ENCODE data around the gene RALGPS1. TPM values are rescaled to one million over a fixed set of nuclear protein-coding genes. Genes with fewer than 3 reads are reported as not detected.
A peak's percentile ranks its signal among the peaks of the same experiment; 100 is the strongest.

RALGPS1 gene
- total RNA-seq, 6 donors from 2014 or later: 12.3 to 52.4 (median 17.1) TPM

- Histone ChIP-seq H3K27ac (no peak overlapping the region), H3K4me1 (peaks cover 0 to 4% (median 2%) of the 10 kb centered on the region in 4 donors), H3K9me3 (no peaks in the 10 kb centered on the region), H3K27me3 (no peaks in the 10 kb centered on the region), H3K36me3 (no peaks in the 10 kb centered on the region), H3K4me3 (no peak overlapping the region)
- TF ChIP-seq CTCF (IDR thresholded peaks at IDR 0.05) (no peak), POLR2AphosphoS5 (IDR thresholded peaks at IDR 0.05) (no peak), POLR2A (IDR thresholded peaks at IDR 0.05) (no peak), EP300 (IDR thresholded peaks at IDR 0.05) (no peak)
- ATAC-seq (ENCODE audit: low FRiP score in 2 of 2) (peak in 1 of 2 donors; percentile 51), DNase-seq (no peak)
These were observed 119.2 kb downstream of the RALGPS1 start for GRCh38 chr9:127033789-127034188.

- TF ChIP-seq CTCF (IDR thresholded peaks at IDR 0.05) (no peak), POLR2AphosphoS5 (IDR thresholded peaks at IDR 0.05) (no peak), EP300 (IDR thresholded peaks at IDR 0.05) (no peak), POLR2A (IDR thresholded peaks at IDR 0.05) (no peak)
- Histone ChIP-seq H3K4me3 (no peak overlapping the region), H3K27me3 (no peaks in the 10 kb centered on the region), H3K4me1 (peaks cover 0 to 4% (median 2%) of the 10 kb centered on the region in 4 donors), H3K36me3 (no peaks in the 10 kb centered on the region), H3K27ac (peak overlapping the region in 3 of 4 donors; percentile 21 to 55 (median 36)), H3K9me3 (no peaks in the 10 kb centered on the region)
- ATAC-seq (ENCODE audit: low FRiP score in 2 of 2) (no peak), DNase-seq (no peak)
- 100% methylated on average over 1 of the region's 1 CpG for WGBS, 2 donors
These were observed 120.1 kb downstream of the RALGPS1 start for GRCh38 chr9:127034691-127035090.

GRCh38 chr9:127035423-127035822, 120.8 kb downstream of the RALGPS1 start:
- no peak for DNase-seq

GRCh38 chr9:127035948-127036347, 121.4 kb downstream of the RALGPS1 start:
- Histone ChIP-seq H3K27ac (peak overlapping the region; percentile 35 to 56 (median 44)), H3K4me3 (no peak overlapping the region), H3K27me3 (no peaks in the 10 kb centered on the region), H3K36me3 (no peaks in the 10 kb centered on the region), H3K4me1 (peaks cover 0 to 4% (median 2%) of the 10 kb centered on the region in 4 donors), H3K9me3 (no peaks in the 10 kb centered on the region)
- ATAC-seq (ENCODE audit: low FRiP score in 2 of 2): peak in 1 of 2 donors; percentile 82
- DNase-seq: no peak
- TF ChIP-seq POLR2AphosphoS5 (IDR thresholded peaks at IDR 0.05) (no peak), EP300 (IDR thresholded peaks at IDR 0.05) (no peak), CTCF (IDR thresholded peaks at IDR 0.05) (no peak), POLR2A (IDR thresholded peaks at IDR 0.05) (no peak)
- WGBS, 2 donors: 80 to 85% methylated on average over 3 to 4 of the region's 4 CpGs

More at GRCh38 chr9:127035423-127035822, 120.8 kb downstream of the RALGPS1 start:
- TF ChIP-seq POLR2A (IDR thresholded peaks at IDR 0.05): no peak
- peak; percentile 32 to 45 for TF ChIP-seq POLR2AphosphoS5 (IDR thresholded peaks at IDR 0.05)
- no peaks in the 10 kb centered on the region for H3K27me3 ChIP-seq
- peaks cover 0 to 4% (median 2%) of the 10 kb centered on the region in 4 donors for H3K4me1 ChIP-seq
- 81 to 87% methylated on average over 4 of the region's 4 CpGs for WGBS, 2 donors
- peak; percentile 57 to 59 for ATAC-seq (ENCODE audit: low FRiP score in 2 of 2)
- H3K4me3 ChIP-seq: no peak overlapping the region
- H3K9me3 ChIP-seq: no peaks in the 10 kb centered on the region
- H3K36me3 ChIP-seq: no peaks in the 10 kb centered on the region
- H3K27ac ChIP-seq: peak overlapping the region; percentile 35 to 56 (median 46)

GRCh38 chr9:127036437-127036836, 121.9 kb downstream of the RALGPS1 start:
- DNase-seq (no peak), ATAC-seq (ENCODE audit: low FRiP score in 2 of 2) (no peak)
- no peaks in the 10 kb centered on the region for H3K27me3 ChIP-seq
- no peak overlapping the region for H3K4me3 ChIP-seq
- H3K27ac ChIP-seq: peak overlapping the region in 3 of 4 donors; percentile 35 to 56 (median 50)
- no peaks in the 10 kb centered on the region for H3K9me3 ChIP-seq
- no peak for TF ChIP-seq EP300 (IDR thresholded peaks at IDR 0.05)
- no peak for TF ChIP-seq POLR2A (IDR thresholded peaks at IDR 0.05)
- TF ChIP-seq POLR2AphosphoS5 (IDR thresholded peaks at IDR 0.05): no peak
- TF ChIP-seq CTCF (IDR thresholded peaks at IDR 0.05): no peak
- peaks cover 0 to 4% (median 2%) of the 10 kb centered on the region in 4 donors for H3K4me1 ChIP-seq
- no peaks in the 10 kb centered on the region for H3K36me3 ChIP-seq
- WGBS, 2 donors: 87 to 94% methylated on average over 2 of the region's 2 CpGs
